DOHH2 (cell line): ENCODE measurements around the gene NBEA.
"Not testable (repeated sequence)": the region's sequence is repeated elsewhere in the genome, so short reads cannot be mapped to it uniquely, and the experiment has no call there.

ENCODE experiments used
- H3F3A ChIP-seq: fragments of 200-600 bp; sonication (generic), shearing (Covaris generic); 2 replicates; pipeline ENCODE4 v1.6.0; 2016; ENCODE audit warnings: antibody characterized with exemption, mild to moderate bottlenecking; ENCODE audit not compliant: control insufficient read depth, insufficient read depth
- H3K27ac ChIP-seq: fragments of 200-600 bp; sonication (generic); 2 replicates; pipeline ENCODE4 v1.5.1; 2014; ENCODE audit warnings: low read depth, mild to moderate bottlenecking, low read length, moderate library complexity
- H3K27me3 ChIP-seq: fragments of 200-600 bp; sonication (generic); 2 replicates; pipeline ENCODE4 v1.6.1; 2014; ENCODE audit warnings: mild to moderate bottlenecking, low read length, mixed read lengths; ENCODE audit not compliant: control insufficient read depth
- H3K36me3 ChIP-seq: fragments of 200-600 bp; sonication (generic); 2 replicates; pipeline ENCODE4 v1.6.1; 2014; ENCODE audit warnings: mild to moderate bottlenecking, low read length, moderate library complexity, mixed read lengths; ENCODE audit not compliant: control insufficient read depth
- H3K4me1 ChIP-seq: fragments of 200-600 bp; sonication (generic); 2 replicates; pipeline ENCODE4 v1.6.1; 2014; ENCODE audit warnings: mild to moderate bottlenecking, low read length, mixed read lengths; ENCODE audit not compliant: control insufficient read depth
- H3K4me2 ChIP-seq: fragments of 200-600 bp; sonication (generic); 2 replicates; pipeline ENCODE4 v1.6.0; 2014; ENCODE audit warnings: mild to moderate bottlenecking, low read length, moderate library complexity
- H3K4me3 ChIP-seq: fragments of 200-600 bp; sonication (generic); 2 replicates; pipeline ENCODE4 v1.5.1; 2014; ENCODE audit warnings: mild to moderate bottlenecking, low read length, mixed read lengths
- H3K79me2 ChIP-seq: fragments of 200-600 bp; sonication (generic); 2 replicates; pipeline ENCODE4 v1.6.1; 2014; ENCODE audit warnings: mild to moderate bottlenecking, low read length, mixed read lengths; ENCODE audit not compliant: control insufficient read depth
- H3K9me2 ChIP-seq: fragments of 200-600 bp; sonication (generic); replicated peaks from 2 replicates; pipeline ENCODE4 v1.6.1; 2014; ENCODE audit warnings: mild to moderate bottlenecking, low read length, mixed read lengths; ENCODE audit not compliant: control insufficient read depth
- H3K9me3 ChIP-seq: fragments of 200-600 bp; sonication (generic); 2 replicates; pipeline ENCODE4 v1.6.1; 2014; ENCODE audit warnings: antibody characterized with exemption, low read length, mixed read lengths; ENCODE audit not compliant: control insufficient read depth, insufficient read depth
- H4K20me1 ChIP-seq: fragments of 200-600 bp; sonication (generic); 2 replicates; pipeline ENCODE4 v1.6.0; 2014; ENCODE audit warnings: low read depth, mild to moderate bottlenecking, antibody characterized with exemption, low read length, moderate library complexity; ENCODE audit not compliant: control insufficient read depth, insufficient read depth
- EZH2phosphoT487 ChIP-seq: fragments of 200-600 bp; sonication (generic); IDR thresholded peaks from 2 replicates; pipeline ENCODE4 v1.6.1; 2017; ENCODE audit warnings: borderline replicate concordance, mild to moderate bottlenecking, antibody characterized with exemption, low read length, moderate library complexity, mixed read lengths
- TF ChIP-seq, protein P1 (sequence below): fragments of 200-600 bp; sonication (generic); IDR thresholded peaks from one replicate; pipeline ENCODE4 v1.5.1; 2014; ENCODE audit warnings: antibody characterized with exemption, mild to moderate bottlenecking, low read depth, low read length; ENCODE audit not compliant: poor library complexity, severe bottlenecking

NBEA gene

GRCh38 chr13:34911159-34911558, 30.9 kb upstream of the NBEA start:
- Histone ChIP-seq H4K20me1 (no peaks in the 10 kb centered on the region), H3K27ac (no peak overlapping the region), H3K79me2 (no peaks in the 10 kb centered on the region), H3K4me3 (no peak overlapping the region), H3K36me3 (no peaks in the 10 kb centered on the region), H3K4me2 (no peak overlapping the region), H3F3A (no peaks in the 10 kb centered on the region), H3K9me2 (no peaks in the 10 kb centered on the region), H3K27me3 (peaks cover 5% of the 10 kb centered on the region; the same call in 1 of the 2 replicates), H3K9me3 (no peaks in the 10 kb centered on the region), H3K4me1 (no peaks in the 10 kb centered on the region)
- no peak for TF ChIP-seq EZH2phosphoT487
- TF ChIP-seq, protein P1, sequence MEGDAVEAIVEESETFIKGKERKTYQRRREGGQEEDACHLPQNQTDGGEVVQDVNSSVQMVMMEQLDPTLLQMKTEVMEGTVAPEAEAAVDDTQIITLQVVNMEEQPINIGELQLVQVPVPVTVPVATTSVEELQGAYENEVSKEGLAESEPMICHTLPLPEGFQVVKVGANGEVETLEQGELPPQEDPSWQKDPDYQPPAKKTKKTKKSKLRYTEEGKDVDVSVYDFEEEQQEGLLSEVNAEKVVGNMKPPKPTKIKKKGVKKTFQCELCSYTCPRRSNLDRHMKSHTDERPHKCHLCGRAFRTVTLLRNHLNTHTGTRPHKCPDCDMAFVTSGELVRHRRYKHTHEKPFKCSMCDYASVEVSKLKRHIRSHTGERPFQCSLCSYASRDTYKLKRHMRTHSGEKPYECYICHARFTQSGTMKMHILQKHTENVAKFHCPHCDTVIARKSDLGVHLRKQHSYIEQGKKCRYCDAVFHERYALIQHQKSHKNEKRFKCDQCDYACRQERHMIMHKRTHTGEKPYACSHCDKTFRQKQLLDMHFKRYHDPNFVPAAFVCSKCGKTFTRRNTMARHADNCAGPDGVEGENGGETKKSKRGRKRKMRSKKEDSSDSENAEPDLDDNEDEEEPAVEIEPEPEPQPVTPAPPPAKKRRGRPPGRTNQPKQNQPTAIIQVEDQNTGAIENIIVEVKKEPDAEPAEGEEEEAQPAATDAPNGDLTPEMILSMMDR, result no peak

DNA sequence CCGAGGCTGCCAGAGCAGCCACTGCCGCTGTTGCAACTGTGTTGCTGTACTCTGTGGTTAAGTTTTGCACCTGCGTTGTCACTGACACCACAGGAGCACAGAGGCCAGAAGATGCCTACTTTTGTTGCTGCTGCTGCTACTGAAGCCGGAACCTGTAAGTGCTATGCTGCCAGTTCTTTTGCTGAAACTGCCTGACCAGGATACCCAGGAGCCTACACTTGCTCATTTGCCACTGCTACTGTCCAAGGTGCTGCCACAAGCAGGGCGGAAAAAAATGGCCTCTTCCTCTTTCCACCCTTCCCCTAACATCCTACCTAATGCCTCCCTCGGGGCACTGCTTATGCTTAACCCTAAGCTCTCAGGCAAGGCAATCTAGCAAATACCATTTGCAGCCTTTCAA, 29.0 kb upstream of the NBEA start:
- TF ChIP-seq, protein P1, result no peak
- no peak for TF ChIP-seq EZH2phosphoT487
- H3K27ac ChIP-seq, result no peak overlapping the region
- H3K4me3 ChIP-seq, result no peak overlapping the region
- no peaks in the 10 kb centered on the region for H3K4me1 ChIP-seq
- no peak overlapping the region for H3K4me2 ChIP-seq
- no peaks in the 10 kb centered on the region for H4K20me1 ChIP-seq
- no peaks in the 10 kb centered on the region for H3K36me3 ChIP-seq
- H3K79me2 ChIP-seq, result no peaks in the 10 kb centered on the region
- no peaks in the 10 kb centered on the region for H3K9me2 ChIP-seq
- peaks cover 5% of the 10 kb centered on the region; the same call in 1 of the 2 replicates for H3K27me3 ChIP-seq
- H3K9me3 ChIP-seq, result no peaks in the 10 kb centered on the region
- H3F3A ChIP-seq, result no peaks in the 10 kb centered on the region

GRCh38 chr13:34914416-34914815, 27.7 kb upstream of the NBEA start:
- Histone ChIP-seq H4K20me1 (no peaks in the 10 kb centered on the region), H3K4me3 (no peak overlapping the region), H3K79me2 (no peaks in the 10 kb centered on the region), H3F3A (no peaks in the 10 kb centered on the region), H3K9me2 (no peaks in the 10 kb centered on the region), H3K4me1 (no peaks in the 10 kb centered on the region), H3K27me3 (peaks cover 5% of the 10 kb centered on the region; the same call in 1 of the 2 replicates), H3K9me3 (no peaks in the 10 kb centered on the region), H3K4me2 (no peak overlapping the region), H3K27ac (no peak overlapping the region), H3K36me3 (no peaks in the 10 kb centered on the region)
- TF ChIP-seq, protein P1, result no peak
- TF ChIP-seq EZH2phosphoT487, result no peak

DNA sequence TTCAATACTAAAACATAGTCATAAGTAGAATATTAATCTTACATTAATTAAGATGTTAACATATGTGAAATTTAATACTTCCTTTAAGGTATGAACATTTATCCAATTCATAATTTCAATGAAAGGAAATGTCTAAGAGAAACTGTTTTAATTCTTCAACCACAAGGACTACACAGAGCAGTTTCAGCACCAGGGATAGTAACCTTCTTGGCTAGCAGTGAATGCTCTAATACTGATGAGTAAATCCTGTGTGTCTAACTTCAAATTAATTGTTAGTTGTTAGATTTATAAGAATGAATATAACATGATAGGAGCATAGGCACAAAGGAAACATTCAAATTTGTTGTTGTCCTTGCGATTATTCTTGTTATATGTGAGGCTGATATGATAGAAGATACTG, 15.6 kb upstream of the NBEA start:
- no peaks in the 10 kb centered on the region for H3K79me2 ChIP-seq
- no peaks in the 10 kb centered on the region for H3F3A ChIP-seq

GRCh38 chr13:34928676-34929075, 13.4 kb upstream of the NBEA start:
- H3K79me2 ChIP-seq, H3K27me3 ChIP-seq, H3K9me3 ChIP-seq, H3K9me2 ChIP-seq, H4K20me1 ChIP-seq, H3K4me2 ChIP-seq, H3K4me3 ChIP-seq, H3K4me1 ChIP-seq, H3K27ac ChIP-seq, H3K36me3 ChIP-seq, H3F3A ChIP-seq: not testable (repeated sequence)

More for the DNA sequence above, 15.6 kb upstream of the NBEA start:
- Histone ChIP-seq H3K27ac (no peak overlapping the region), H4K20me1 (no peaks in the 10 kb centered on the region), H3K4me3 (no peak overlapping the region), H3K9me3 (no peaks in the 10 kb centered on the region), H3K4me1 (no peaks in the 10 kb centered on the region), H3K9me2 (no peaks in the 10 kb centered on the region), H3K27me3 (no peaks in the 10 kb centered on the region), H3K36me3 (no peaks in the 10 kb centered on the region), H3K4me2 (no peak overlapping the region)
- TF ChIP-seq EZH2phosphoT487, result no peak
